GM21390 (cell line): Measurements from ENCODE around the gene TXNDC5.
"Not testable (repeated sequence)": the region's sequence is repeated elsewhere in the genome, so short reads cannot be mapped to it uniquely, and the experiment has no call there.

Experiments used
- ATAC-seq: cut with Tn5 transposase; IDR thresholded peaks from one replicate; pipeline ENCODE4 v1.9.1; 2021; ENCODE audit not compliant: unreplicated experiment

The TXNDC5 gene

GRCh38 chr6:7914991-7915789 lies 4.6 kb upstream of the TXNDC5 start:
- no peak for ATAC-seq

DNA sequence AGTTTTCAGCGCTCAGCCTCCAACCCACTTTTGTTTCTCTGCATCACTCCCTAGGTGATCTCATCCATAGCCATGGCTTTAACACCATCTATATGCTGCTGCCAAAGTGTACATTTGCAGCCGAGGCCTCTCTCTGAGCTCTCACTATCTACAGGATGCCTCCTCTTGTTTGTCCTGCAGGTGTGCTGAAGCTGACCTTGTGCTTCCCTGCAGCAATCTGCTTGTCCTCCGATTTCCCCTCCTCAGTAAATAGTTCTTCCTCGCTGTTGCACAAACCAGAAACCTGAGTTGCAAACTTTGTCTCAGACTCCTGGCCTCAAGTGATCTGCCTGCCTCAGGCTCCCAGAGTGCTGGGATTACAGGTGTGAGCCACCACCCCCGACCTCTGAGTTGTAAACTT lies 3.7 kb upstream of the TXNDC5 start:
- no peak for ATAC-seq

GRCh38 chr6:7912736-7913517 lies 2.3 kb upstream of the TXNDC5 start:
- ATAC-seq: no peak

GRCh38 chr6:7912024-7912423 lies 1.4 kb upstream of the TXNDC5 start:
- ATAC-seq: no peak

DNA sequence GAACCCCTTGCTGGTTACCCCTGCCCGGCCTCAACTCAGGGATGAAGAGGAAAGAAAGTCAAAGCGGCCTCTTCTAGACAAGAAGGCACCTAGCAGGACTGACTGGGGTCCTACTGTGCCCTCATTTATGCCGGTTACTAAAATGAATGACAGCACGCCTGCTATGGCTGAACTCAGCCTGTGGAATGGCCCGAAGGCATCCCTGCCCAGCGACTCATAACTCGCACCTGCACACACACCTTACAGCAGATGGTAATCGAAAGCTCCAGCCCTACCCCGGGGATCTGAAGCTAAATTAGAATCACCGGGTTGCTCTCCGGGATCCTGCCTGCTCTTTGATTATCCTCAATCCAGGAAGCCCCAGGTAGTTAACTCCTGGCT lies 747 bp upstream of the TXNDC5 start:
- ATAC-seq: no peak

DNA sequence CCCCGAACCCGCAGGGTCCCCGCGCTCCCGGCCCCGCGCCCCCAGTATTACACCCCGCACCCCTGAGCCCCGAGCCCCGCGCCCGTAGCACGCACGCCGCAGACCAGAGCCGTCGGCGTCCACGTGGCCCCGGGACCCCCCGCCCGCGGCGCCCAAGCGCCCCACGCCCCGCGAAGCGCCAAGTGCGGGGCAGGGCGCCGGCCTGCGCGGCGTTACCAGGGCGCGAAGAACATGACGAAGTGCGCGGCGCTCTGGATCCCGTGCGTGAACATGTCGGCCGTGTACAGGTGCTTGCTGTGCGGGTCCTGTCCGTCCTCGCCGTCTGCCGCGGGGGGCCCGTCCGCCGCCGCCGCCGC lies 312 bp downstream of the TXNDC5 start:
- ATAC-seq: peak; percentile 10

DNA sequence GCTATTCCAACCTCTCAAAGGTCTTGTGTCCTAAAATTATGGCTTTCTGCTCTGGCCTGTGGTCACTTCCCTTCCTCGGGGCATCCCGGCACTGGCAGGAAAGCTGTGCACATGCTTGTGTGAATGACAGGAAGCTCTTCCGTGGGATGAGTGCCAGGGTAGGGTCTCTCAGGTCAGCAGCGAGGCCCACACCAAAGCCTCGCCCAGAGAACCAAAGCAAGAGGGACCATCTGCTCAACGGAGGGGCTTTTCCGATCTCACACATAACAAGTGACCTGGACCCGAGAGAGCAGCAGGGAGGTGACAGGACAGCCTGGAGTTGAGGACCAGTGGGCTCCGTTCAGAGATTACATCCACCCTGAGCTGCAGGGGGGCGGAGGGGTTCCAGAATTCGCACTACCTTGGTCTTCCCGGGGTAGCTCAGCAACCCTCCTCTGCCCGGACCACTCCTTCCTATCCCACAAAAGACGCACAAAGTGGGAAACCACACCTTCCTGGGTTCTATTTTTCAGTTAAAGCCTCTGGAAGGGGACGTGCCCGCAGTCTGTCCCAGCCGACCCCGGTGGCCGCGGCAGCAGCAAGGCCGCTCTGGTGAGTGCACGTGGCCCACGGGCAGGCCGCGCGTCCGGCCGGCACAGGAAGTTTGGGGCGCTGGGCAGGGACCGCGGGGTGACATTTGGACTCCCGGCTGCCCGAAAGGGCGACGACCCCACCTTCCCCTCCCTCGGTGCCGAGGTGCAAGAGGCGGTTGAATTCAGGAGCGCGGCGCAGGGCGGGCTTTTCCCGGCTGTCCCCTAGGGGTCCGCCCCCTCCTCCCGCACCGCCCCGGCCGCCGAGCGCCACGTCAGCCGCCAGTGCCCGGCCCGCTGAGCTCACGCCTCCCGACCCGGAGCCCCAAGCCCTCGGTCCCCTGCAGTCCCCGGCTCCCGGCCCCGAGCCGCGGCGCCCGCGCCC lies 988 bp downstream of the TXNDC5 start:
- ATAC-seq: peak; percentile 29

- no peak for ATAC-seq
These were observed 3.4 kb downstream of the TXNDC5 start for GRCh38 chr6:7907159-7907558.

DNA sequence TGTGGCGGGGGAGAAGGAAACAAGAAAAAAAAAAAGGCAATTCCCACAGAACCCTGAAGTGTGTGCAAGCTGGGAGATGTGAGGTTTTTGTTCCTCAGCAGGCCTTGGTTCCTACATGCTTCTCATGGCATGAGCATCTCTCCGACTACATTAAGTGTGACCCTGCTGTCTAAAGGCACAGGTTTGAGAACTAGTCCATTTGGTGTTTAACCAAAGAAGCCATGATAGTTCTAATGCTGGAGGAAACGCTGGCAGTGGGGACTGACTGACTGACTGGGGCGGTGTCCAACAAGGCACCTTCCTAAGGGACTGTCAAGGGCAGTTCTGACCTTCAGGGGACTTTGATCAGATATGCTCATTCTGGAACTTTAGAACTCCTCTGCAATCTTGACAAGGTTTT lies 3.8 kb downstream of the TXNDC5 start:
- ATAC-seq: no peak

- ATAC-seq: no peak
These were observed 5.2 kb downstream of the TXNDC5 start for GRCh38 chr6:7905416-7905815.

DNA sequence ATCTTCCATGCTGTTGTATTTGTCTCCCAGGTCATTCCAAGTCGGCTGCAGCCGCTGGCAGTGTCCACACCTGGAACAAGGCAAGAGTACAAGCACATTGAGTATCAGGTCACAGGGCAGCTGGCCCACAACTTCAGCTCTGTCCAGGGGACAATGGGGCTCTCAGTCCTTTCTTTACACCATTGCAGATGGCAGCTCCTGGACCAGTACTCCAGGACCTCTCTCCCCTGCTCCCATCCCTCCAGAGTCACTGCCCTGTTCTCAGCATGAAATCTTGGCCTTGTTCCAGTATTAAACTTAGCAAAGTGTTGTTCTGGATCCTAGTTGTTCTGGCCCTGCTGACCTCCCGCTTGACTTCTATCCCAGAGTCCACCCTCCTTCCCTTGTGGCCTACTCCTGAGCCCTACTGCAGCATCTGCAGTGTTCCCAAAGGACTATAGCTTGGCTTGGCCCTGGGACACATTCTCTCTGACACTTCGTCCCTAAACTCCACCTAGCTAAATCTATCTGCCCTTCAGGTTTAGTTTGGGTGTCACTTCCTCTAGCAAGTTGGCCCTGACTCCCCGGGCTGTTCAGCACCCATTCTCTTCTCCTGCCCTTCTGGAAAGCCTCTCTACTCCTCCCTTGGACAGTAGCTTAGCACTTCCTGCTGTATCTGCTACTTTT lies 5.8 kb downstream of the TXNDC5 start:
- no peak for ATAC-seq

- no peak for ATAC-seq
These were observed 6.9 kb downstream of the TXNDC5 start for GRCh38 chr6:7903673-7904072.

DNA sequence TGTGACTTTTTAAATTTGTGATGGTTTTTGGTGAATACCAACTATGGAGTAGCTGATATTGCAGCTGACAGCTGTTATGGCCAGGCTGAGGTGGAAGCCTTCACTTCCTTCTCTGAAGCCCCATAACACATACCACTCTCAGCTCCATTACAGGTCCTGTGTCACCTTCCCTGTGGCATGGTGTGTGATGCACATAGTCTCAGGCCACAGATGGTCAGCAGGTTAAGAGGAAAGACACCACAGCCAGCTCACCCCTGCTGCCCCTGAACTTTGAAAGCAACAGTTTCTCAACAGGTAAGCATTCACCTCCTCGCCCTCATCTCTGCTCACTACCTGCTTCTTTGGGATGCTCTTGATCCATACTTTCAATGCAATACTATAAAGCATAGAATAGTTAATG lies 7.7 kb downstream of the TXNDC5 start:
- ATAC-seq: no peak

DNA sequence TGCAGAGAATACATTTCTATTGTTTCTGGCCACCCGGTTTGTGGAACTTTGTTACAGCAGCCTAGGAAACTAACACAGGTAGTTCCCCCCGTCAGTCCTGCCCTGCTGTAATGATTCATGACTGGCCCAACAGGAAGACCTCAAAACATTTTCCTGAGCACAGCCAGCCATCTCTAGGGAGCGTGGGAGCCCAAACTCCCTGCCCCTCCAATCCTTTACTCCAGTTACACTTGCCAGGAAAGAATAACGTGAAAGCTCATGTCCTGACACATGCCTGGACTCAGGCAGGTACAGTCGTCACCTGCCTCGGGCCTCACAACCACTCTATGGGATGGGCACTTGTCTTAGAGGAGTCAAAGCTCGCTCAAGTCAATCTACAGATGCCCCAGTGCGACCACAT lies 8.4 kb downstream of the TXNDC5 start:
- no peak for ATAC-seq

GRCh38 chr6:7901780-7902179 lies 8.8 kb downstream of the TXNDC5 start:
- ATAC-seq: no peak

DNA sequence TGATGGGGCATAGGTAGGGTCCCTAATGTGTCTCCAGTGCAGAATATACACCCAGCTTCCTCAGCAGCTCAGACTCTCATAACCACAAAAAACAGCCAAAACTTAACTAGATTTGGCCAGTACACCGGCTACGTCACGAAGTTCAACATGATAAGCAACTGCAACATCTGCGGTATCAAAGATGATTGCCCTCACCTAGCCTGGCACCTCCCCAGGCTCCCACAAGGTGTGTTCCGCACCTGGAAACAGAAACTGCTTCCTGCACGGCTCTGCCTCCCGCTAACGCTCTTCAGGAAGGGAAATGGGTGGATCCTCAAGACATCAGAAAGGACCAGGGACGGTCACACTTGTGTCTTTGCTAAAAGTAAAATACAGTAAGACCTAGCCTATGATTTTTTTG lies 9.5 kb downstream of the TXNDC5 start:
- ATAC-seq: no peak

DNA sequence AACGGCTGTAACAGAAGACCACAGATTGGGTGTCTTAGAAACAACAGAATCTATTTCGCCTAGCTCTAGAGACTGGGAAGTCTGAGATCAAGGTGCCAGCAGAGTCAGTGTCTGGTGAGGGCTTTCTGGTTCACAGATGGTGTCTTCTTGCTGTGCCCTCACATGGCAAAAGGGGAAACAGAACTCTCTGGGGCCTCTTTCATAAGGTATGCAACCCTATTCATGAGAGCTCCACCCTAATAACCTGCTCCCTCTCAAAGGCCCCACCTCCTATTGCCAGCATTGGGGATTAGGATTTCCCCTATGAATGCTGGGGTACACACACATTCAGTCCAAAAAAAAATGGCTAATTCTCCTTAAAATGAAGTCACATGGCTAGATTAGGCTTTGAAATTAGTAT lies 10.0 kb downstream of the TXNDC5 start:
- ATAC-seq: peak; percentile 42

DNA sequence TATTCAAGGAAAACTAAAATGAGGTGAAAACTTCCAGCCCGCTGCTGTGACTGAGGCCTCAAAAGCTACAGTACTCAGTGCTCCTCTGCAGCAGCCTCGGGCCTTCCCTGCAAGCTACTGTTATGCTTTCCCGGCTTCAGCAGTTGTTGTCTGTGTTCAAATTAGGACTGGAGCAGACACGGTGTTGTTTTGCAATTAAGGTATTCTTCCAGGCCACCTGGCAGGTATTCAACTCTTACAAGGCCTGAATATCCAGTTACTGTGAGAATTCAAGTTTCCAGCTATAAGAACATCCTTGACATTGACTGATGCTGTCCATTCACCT lies 10.7 kb downstream of the TXNDC5 start:
- no peak for ATAC-seq

DNA sequence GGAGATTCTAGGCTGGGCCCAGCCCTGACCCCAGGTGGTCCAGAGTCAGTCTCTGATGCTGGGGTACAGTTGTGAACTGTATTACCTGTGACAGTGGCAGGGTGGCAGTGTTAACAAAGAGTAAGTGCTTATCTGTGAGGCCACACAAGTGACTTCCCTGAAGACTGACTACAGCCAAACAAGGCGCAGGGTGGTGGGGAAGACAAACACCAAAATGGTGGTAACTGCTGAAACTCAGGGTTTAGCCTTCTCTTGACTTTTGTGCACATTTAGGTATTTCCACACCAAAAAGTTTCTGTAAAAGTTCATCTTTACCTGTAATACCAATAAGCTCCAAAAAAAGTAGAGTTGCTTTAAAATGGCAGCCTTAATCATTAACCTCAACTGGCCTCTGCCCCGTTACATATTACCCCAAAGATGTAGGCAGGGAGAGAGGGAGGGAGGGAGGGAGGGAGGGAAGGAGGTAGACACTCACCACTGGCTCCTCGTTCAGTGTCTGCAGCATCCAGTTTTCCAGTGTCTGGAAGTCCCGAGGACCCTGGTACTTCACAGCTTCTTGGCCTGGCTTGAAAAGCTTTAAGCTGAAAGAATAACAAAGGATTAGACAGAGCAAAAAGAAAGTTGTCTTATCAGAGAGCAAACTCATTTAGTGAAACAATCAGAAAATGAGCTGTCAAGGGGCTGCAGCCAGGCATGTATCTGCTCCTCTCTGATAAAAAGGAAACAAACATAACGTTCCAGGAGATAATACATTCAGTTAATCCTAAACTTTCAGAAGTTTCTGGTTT lies 11.3 kb downstream of the TXNDC5 start:
- no peak for ATAC-seq

GRCh38 chr6:7898193-7898586 lies 12.4 kb downstream of the TXNDC5 start:
- not testable (repeated sequence) for ATAC-seq
